Calu3 (cell line): Measurements from ENCODE around the gene HEPHL1. TPM values are rescaled to one million over a fixed set of nuclear protein-coding genes. Genes with fewer than 3 reads are reported as not detected.

Experiments
- BruUV-seq: library from RNA; stranded (reverse); fragments of 400-500 nt; replicated peaks from 2 replicates; lab custom pipeline; 2021; lab: Mats Ljungman, UMichigan
- CTCF ChIA-PET: fragments of 300-600 bp; sonication (Branson Sonifier 250); formaldehyde crosslinking; loops from one replicate; lab custom pipeline; 2022; ENCODE audit warnings: antibody characterized with exemption; lab: Charles Lee
- DNase-seq: peaks from one replicate; pipeline ENCODE4 v3.0.0; 2022
- H3K27ac Mint-ChIP-seq: one replicate; pipeline ENCODE4 v1.8.0; 2022; ENCODE audit warnings: mixed read lengths; ENCODE audit not compliant: unreplicated experiment
- H3K27me3 Mint-ChIP-seq: one replicate; pipeline ENCODE4 v1.8.0; 2022; ENCODE audit warnings: mixed read lengths; ENCODE audit not compliant: unreplicated experiment
- H3K36me3 Mint-ChIP-seq: one replicate; pipeline ENCODE4 v1.8.0; 2022; ENCODE audit warnings: mild to moderate bottlenecking, moderate library complexity, mixed read lengths; ENCODE audit not compliant: insufficient read depth, unreplicated experiment
- H3K4me1 Mint-ChIP-seq: one replicate; pipeline ENCODE4 v1.8.0; 2022; ENCODE audit warnings: mild to moderate bottlenecking, low read depth, mixed read lengths; ENCODE audit not compliant: unreplicated experiment
- H3K4me3 Mint-ChIP-seq: one replicate; pipeline ENCODE4 v1.8.0; 2022; ENCODE audit warnings: mild to moderate bottlenecking, low read depth, moderate library complexity, mixed read lengths; ENCODE audit not compliant: unreplicated experiment
- H3K9me3 Mint-ChIP-seq: one replicate; pipeline ENCODE4 v1.8.0; 2022; ENCODE audit warnings: low read depth, mixed read lengths; ENCODE audit not compliant: unreplicated experiment
- CTCF ChIP-seq: fragments of 200-600 bp; IDR thresholded peaks from one replicate; pipeline ENCODE4 v1.8.0; 2022; ENCODE audit warnings: antibody characterized with exemption; ENCODE audit not compliant: unreplicated experiment
- intact Hi-C: fragments of 100-400 bp; cut with micrococcal nuclease; formaldehyde crosslinking; loops from one replicate; pipeline ENCODE4 v1.10.0; 2022; ENCODE audit not compliant: unreplicated experiment
- total RNA-seq: library from RNA; stranded (reverse); gene quantifications from 2 replicates; pipeline ENCODE4 v1.2.3, GENCODE V29; 2022

The HEPHL1 gene
- total RNA-seq, 1 experiment from 2014 or later: not detected

GRCh38 chr11:94130298-94131046, 109.3 kb downstream of the HEPHL1 start:
- no TSS peak for BruUV-seq
- Mint-ChIP-seq H3K27me3 (no peaks in the 10 kb centered on the region), H3K36me3 (peaks cover 5% of the 10 kb centered on the region), H3K27ac (no peak overlapping the region), H3K4me1 (peaks cover 30% of the 10 kb centered on the region), H3K9me3 (no peaks in the 10 kb centered on the region), H3K4me3 (no peak overlapping the region)
- intact Hi-C loops: no loop called here
- no peak for DNase-seq
- CTCF ChIA-PET: no interaction called here
- TF ChIP-seq CTCF: no peak

GRCh38 chr11:94131047-94131717, 110.0 kb downstream of the HEPHL1 start:
- TF ChIP-seq CTCF: no peak
- Mint-ChIP-seq H3K9me3 (no peaks in the 10 kb centered on the region), H3K27me3 (no peaks in the 10 kb centered on the region), H3K27ac (no peak overlapping the region), H3K4me1 (peaks cover 37% of the 10 kb centered on the region), H3K36me3 (peaks cover 5% of the 10 kb centered on the region), H3K4me3 (no peak overlapping the region)
- no peak for DNase-seq
- no TSS peak for BruUV-seq
- CTCF ChIA-PET: no interaction called here
- intact Hi-C loops: no loop called here

GRCh38 chr11:94131718-94132115, 110.6 kb downstream of the HEPHL1 start:
- Mint-ChIP-seq H3K27ac (no peak overlapping the region), H3K27me3 (no peaks in the 10 kb centered on the region), H3K4me1 (peaks cover 42% of the 10 kb centered on the region), H3K4me3 (no peak overlapping the region), H3K36me3 (peaks cover 5% of the 10 kb centered on the region), H3K9me3 (no peaks in the 10 kb centered on the region)
- BruUV-seq: no TSS peak
- CTCF ChIA-PET: no interaction called here
- intact Hi-C loops: no loop called here
- DNase-seq: no peak
- no peak for TF ChIP-seq CTCF

GRCh38 chr11:94132152-94132558, 111.0 kb downstream of the HEPHL1 start:
- Mint-ChIP-seq H3K4me1 (peaks cover 42% of the 10 kb centered on the region), H3K36me3 (peaks cover 3% of the 10 kb centered on the region), H3K27me3 (no peaks in the 10 kb centered on the region), H3K4me3 (no peak overlapping the region), H3K27ac (no peak overlapping the region), H3K9me3 (no peaks in the 10 kb centered on the region)
- no peak for TF ChIP-seq CTCF
- intact Hi-C loops: no loop called here
- BruUV-seq: no TSS peak
- CTCF ChIA-PET: no interaction called here
- DNase-seq: no peak
